ENCODE data around the gene CASP7. TPM values are rescaled to one million over a fixed set of nuclear protein-coding genes. Genes with fewer than 3 reads are reported as not detected.

The CASP7 gene
- total RNA-seq, 6 experiments from 2014 or later = 16.9 to 20.0 (median 18.9) TPM

- Mint-ChIP-seq H3K9me3 (no peaks in the 10 kb centered on the region), H3K27ac (no peak overlapping the region), H3K36me3 (ENCODE audit: low read depth) (peaks cover 15% of the 10 kb centered on the region), H3K27me3 (ENCODE audit: insufficient read depth) (peaks cover 2% of the 10 kb centered on the region; the same call in 1 of the 2 replicates), H3K4me1 (ENCODE audit: low read depth) (peaks cover 13% of the 10 kb centered on the region; the same call in 1 of the 2 replicates), H3K4me3 (no peak overlapping the region)
- TF ChIP-seq CTCF (IDR thresholded peaks at IDR 0.05) = no peak
- DNase-seq = no peak
These were observed 52.6 kb downstream of the CASP7 start for GRCh38 chr10:113732160-113732881.

GRCh38 chr10:113732966-113733365 lies 53.3 kb downstream of the CASP7 start:
- no peak for DNase-seq
- H3K4me1 Mint-ChIP-seq (ENCODE audit: low read depth) = peaks cover 13% of the 10 kb centered on the region; the same call in 1 of the 2 replicates
- H3K36me3 Mint-ChIP-seq (ENCODE audit: low read depth) = peaks cover 11% of the 10 kb centered on the region
- peaks cover 2% of the 10 kb centered on the region; the same call in 1 of the 2 replicates for H3K27me3 Mint-ChIP-seq (ENCODE audit: insufficient read depth)
- H3K27ac Mint-ChIP-seq = no peak overlapping the region
- H3K9me3 Mint-ChIP-seq = no peaks in the 10 kb centered on the region
- H3K4me3 Mint-ChIP-seq = no peak overlapping the region
- no peak for TF ChIP-seq CTCF (IDR thresholded peaks at IDR 0.05)

- H3K27me3 Mint-ChIP-seq (ENCODE audit: insufficient read depth) = peaks cover 2% of the 10 kb centered on the region
- peaks cover 13% of the 10 kb centered on the region; the same call in 1 of the 2 replicates for H3K4me1 Mint-ChIP-seq (ENCODE audit: low read depth)
- no peak for TF ChIP-seq CTCF (IDR thresholded peaks at IDR 0.05)
- no peak overlapping the region for H3K4me3 Mint-ChIP-seq
- H3K9me3 Mint-ChIP-seq = no peaks in the 10 kb centered on the region
- no peak overlapping the region for H3K27ac Mint-ChIP-seq
- no peak for DNase-seq
- peaks cover 9% of the 10 kb centered on the region for H3K36me3 Mint-ChIP-seq (ENCODE audit: low read depth)
These were observed 53.9 kb downstream of the CASP7 start for GRCh38 chr10:113733635-113734034.

- no peak overlapping the region for H3K4me3 Mint-ChIP-seq
- H3K9me3 Mint-ChIP-seq = no peaks in the 10 kb centered on the region
- no peak for DNase-seq
- peaks cover 13% of the 10 kb centered on the region; the same call in 1 of the 2 replicates for H3K4me1 Mint-ChIP-seq (ENCODE audit: low read depth)
- TF ChIP-seq CTCF (IDR thresholded peaks at IDR 0.05) = no peak
- no peak overlapping the region for H3K27ac Mint-ChIP-seq
- H3K27me3 Mint-ChIP-seq (ENCODE audit: insufficient read depth) = peaks cover 4% of the 10 kb centered on the region
- no peaks in the 10 kb centered on the region for H3K36me3 Mint-ChIP-seq (ENCODE audit: low read depth)
These were observed 56.2 kb downstream of the CASP7 start for GRCh38 chr10:113735913-113736312.

- peak; percentile 11 for DNase-seq
- H3K27ac Mint-ChIP-seq = no peak overlapping the region
- peaks cover 13% of the 10 kb centered on the region; the same call in 1 of the 2 replicates for H3K4me1 Mint-ChIP-seq (ENCODE audit: low read depth)
- peaks cover 4% of the 10 kb centered on the region for H3K27me3 Mint-ChIP-seq (ENCODE audit: insufficient read depth)
- no peaks in the 10 kb centered on the region for H3K36me3 Mint-ChIP-seq (ENCODE audit: low read depth)
- H3K4me3 Mint-ChIP-seq = no peak overlapping the region
- no peak for TF ChIP-seq CTCF (IDR thresholded peaks at IDR 0.05)
- no peaks in the 10 kb centered on the region for H3K9me3 Mint-ChIP-seq
These were observed 56.9 kb downstream of the CASP7 start for GRCh38 chr10:113736576-113736975.

Data from HFFc6 (cell line).